HG03025 (cell line): ENCODE data around the gene ENO3.
A peak's percentile ranks its signal among the peaks of the same experiment; 100 is the strongest.

ENCODE experiments used
- ATAC-seq: cut with Tn5 transposase; IDR thresholded peaks from one replicate; pipeline ENCODE4 v1.9.1; 2021; ENCODE audit warnings: mild to moderate bottlenecking, moderate library complexity; ENCODE audit not compliant: unreplicated experiment, low FRiP score

ENO3 gene

DNA sequence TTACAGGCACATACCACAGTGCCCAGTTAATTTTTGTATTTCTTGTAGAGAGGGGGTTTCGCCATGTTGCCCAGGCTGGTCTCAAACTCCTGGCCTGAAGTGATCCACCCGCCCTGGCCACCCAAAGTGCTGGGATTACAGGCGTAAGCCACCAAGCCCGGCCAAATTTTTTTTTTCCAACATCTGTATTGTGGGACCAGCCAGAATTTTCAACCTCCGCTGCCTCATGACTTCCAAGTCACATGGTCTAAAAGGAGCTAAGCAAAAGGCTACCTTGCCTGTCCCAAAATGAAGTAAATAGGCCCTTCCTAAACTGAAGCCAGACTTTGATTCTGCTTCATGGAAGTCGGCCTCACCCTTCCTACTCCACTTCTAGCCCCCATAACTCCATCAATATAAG, 20.9 kb downstream of the ENO3 start:
- ATAC-seq: no peak

DNA sequence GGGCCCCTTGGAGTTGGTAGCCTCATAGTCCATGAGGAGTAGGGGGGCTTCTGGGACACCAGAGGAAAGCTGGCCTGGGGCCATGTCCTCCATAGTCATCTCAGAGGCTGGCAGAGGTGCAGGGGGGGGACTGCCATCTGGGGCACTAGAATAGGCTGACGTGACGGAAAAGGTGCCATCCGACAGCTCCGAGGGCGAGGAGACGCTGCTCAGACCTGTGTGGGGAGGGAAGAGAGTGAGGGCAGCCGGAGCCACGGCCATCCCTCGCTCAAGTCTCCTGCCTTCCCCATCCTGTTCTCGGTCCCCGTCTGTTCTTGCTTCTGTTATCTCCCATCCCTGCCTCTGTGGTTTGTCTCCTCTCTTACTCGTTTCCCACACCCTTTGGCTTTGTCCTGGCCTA, 21.4 kb downstream of the ENO3 start:
- ATAC-seq: no peak

GRCh38 chr17:4972752-4973151, 21.8 kb downstream of the ENO3 start:
- no peak for ATAC-seq

DNA sequence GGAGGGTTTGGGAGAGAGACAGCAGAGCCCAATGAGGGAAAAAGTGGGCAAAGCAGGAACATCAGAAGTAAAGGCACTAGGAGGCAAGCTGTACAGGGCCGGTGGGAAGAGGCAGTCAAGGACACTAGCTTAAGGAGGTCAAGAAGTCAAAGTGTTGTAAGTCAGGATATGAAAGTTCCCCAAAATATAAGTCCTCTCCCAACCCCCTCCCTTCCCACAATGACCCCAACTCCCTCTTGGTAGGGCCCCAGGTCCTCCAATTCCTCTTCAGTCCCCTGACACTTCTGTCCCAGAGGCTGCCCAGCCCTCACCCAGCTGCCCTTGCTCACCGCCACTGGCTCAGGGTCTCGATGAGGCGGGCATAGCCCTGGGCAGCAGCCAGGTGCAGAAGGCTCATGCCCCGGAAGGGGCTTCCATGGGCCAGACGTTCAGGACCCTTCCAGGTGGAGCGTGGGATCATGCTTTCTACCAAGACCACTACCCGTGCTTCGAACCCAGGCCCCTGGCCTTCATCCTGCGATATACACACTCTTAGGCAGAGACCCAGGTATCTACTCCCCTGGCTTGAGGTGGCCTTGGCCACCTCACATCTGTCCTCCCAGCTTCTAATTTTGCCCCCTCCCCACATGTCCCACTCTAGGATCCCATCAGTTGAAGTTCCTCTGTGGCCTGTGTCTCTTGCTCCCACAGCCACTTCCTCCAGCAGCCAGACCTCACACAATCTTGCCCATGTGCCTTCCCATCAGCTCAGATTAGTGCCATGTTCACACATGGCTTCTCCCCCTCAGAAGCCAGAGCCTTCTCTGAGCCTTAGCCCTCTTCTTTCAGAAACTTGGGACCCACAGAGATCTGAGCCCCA, 22.6 kb downstream of the ENO3 start:
- ATAC-seq: no peak

- no peak for ATAC-seq
Observed at GRCh38 chr17:4974115-4974670, 23.3 kb downstream of the ENO3 start.

DNA sequence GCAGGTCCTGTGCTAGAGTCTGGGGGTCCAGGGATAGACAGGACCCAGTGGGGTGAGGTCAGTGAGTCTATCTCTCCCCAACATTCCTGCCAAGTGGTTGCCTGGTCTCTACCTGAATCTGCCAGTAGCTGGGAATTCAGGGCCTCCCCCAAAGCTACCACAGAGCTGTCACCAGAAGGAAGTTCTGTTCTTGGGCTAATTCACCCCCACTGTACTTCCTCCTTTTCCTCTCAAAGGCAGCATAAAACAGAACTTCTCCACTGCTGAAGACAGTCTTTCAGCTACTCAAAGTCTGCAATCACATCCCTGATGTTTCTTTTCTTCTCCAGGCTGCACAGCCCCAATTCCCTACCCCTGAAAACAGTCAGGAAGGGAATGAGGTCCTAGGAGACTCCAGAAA, 27.8 kb downstream of the ENO3 start:
- ATAC-seq: no peak

- no peak for ATAC-seq
Observed at GRCh38 chr17:4980644-4981216, 29.8 kb downstream of the ENO3 start.

GRCh38 chr17:4982305-4982704, 31.4 kb downstream of the ENO3 start:
- no peak for ATAC-seq

DNA sequence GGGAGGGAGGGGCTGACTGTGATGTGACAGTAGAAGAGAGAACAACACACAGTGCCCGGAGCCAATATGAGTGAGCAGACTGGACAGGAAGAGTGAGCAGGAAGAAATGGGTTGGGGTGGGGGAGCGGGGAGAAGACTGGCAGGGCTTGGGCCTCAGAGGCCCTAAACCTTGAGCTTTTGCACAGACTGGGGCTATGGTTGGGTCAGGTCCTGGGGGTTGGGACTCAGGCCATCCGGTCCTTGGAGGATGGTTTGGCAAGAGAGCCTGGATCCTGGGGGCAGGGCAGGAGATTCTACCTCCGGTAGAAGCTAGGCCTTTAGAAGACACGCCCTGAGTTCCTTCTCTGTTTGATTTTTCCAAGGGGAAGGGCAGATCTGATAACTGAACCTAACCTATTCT, 35.5 kb downstream of the ENO3 start:
- no peak for ATAC-seq

- ATAC-seq: peak; percentile 57
Observed at GRCh38 chr17:4986951-4987766, 36.2 kb downstream of the ENO3 start, which contains the start of gene CAMTA2. CAMTA2 (minus strand) TSS chr17:4987675; CDS start chr17:4986222, 1,453 bp downstream.

DNA sequence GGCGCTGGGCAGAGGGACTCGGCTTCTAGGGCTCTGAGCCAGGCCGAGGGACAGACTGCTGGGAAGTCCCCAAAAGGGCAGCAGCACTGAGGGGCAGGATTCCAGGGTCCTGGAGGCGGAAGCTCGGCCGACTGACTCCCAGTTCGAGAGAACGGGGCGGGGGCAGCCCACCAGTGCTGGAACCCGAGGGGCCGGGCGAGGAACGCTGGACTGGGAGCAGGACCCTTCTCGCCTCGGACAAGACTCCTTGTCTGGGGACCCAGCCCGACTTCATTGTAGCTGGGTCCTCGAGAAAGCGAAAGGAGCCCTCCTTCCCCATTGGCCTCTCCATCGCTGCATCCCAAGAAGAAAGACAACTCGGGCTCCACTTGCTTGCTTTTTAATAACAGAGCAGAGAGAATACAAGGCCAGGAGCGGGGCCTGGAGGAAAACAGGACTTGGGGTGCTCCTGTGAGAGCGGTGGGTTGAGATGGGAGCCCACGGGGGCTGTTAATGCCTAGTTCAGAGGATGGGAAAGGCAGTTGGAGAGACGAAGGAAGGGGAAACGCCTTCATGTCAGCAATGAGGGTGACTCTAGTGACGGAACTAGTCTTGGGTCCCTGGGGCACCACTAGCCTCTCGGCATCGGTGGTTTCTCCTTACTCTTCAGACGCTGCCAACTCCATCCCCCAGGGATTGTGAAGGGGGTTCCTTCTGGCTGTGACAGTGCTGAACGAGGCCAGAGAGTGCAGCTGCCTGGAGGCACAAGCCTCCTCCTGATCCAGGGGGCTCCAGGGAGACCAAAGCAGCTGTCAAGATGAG, 37.0 kb downstream of the ENO3 start:
- no peak for ATAC-seq

GRCh38 chr17:4994081-4994595, 43.2 kb downstream of the ENO3 start:
- no peak for ATAC-seq

DNA sequence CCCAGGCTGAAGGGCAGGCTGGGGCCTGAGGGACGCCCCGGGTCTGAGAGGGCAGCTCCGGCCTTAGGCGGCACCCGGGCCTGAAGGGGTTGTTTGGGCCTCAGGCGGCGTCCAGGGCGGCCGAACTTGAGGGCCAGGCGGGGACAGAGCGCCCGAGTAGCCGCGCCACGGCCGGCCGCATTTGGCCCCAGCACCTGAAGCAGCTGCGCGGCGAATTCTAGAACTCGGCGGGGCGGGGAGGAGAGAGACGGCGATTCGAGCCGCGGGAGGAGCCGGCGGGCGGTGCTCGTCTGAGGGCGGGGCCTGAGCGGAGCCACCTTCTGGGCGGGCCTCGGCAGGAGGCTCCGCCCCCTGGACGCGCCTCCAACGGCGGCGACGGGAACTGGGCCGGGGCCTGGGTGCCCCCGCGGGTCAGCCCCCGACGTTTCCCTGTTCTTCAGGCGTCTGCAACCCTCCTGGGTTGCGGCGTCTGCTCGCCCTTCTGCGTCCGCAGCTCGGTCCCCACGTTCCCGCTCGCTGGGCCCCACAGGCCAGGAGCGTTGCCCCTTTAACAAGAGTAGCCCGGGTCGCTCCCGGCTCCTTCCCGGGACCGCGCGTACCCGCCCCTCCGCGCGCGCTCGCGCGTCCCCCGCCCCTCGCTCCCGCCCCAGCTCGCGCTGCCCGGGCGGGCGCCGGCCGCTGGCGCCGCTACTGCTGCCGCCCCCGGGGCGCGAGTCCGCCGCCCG, 46.5 kb downstream of the ENO3 start, which contains the start of the genes INCA1 and KIF1C:
INCA1 (minus strand) TSS at position 221 of the 725 bp plus-strand sequence. CDS start 3,085 bp downstream, outside the sequence.
KIF1C (plus strand) TSS at position 649 of the 725 bp plus-strand sequence. CDS start 2,297 bp downstream, outside the sequence.
- peak; percentile 70 for ATAC-seq

DNA sequence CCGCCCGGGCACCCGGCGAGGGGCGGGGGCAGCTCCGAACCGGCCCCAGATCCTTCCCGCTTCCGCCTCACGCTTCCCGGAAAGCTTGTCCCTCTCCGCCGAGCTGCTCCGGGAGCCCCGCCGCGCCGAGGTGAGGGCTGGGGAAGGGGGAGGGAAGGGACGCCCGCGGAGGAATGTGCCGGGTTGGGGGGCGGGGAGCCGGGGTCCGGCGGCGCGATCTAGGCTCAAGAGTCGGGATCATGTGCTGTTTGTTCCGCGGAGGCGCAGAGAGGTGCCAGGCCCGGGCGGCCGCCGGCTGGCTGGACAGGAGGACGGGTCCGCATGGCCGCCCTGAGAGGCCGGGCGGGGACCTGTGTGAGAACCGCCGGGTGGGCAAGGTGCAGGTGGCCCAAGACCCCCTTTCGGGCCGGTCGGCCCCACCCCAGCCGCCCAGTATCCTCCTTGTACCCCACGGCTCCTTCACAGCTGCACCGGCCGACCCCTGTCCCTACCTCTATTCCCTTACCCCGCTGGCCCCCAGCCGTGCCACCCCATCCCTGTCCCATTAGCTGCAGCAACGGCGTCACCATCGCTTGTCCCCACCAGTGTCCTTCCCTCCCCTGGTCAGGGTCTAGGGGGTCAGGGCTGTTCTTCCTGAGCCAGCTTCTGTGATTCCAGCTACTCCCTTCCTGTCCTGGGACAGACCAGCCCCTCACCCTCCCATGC, 47.3 kb downstream of the ENO3 start:
- peak; percentile 11 for ATAC-seq

GRCh38 chr17:4998732-4999429, 48.0 kb downstream of the ENO3 start:
- no peak for ATAC-seq

DNA sequence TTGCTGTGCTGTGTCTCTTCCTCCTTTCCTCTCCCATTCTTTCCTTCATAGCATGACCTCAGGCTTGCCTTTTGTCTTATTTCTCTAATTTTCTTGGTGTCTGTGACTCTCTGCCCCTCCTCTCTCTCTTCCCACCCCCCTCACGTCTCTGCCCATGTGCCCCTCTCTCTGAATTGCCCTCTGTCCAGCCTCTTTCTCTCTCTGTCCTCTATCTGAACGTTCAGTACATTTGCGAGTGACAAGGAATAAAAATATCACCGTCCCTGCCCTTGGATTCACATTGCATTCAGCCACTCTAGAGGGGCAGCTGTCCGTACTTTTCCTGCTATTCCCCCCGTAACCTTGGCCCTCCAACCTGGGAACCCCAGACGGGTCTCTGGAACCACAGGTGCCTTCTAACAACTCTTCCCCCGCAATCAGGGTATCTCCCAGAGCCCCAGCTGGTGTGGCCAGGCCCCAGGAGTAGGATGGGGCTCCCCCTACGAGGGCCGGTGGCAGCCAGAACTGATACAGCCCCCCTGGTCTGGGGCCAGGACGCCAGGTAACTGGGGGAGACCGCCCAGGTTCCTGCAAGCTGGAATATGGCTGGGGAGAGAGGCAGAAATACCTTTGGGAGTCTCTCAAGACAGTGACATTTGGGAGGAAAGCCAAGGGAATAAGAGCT, 48.6 kb downstream of the ENO3 start:
- ATAC-seq: no peak

DNA sequence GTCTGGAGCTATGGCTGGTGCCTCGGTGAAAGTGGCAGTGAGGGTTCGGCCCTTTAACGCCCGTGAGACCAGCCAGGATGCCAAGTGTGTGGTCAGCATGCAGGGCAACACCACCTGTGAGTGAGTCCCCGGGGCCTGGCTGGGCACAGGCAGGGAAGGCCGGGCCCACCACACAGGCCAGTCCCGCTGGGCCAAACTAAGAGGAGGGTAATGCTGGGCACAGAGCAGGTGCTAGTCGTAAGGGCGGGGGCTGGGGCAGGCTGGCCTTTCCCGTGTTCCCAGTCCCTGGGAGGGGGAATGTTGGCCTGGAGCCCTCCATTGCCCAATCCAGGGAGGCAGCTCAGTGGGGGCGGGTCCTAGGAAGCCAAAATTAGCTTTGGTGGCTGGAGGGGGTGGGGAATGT, 49.3 kb downstream of the ENO3 start:
- no peak for ATAC-seq
